ENCODE data around the gene RPP14.

DNA sequence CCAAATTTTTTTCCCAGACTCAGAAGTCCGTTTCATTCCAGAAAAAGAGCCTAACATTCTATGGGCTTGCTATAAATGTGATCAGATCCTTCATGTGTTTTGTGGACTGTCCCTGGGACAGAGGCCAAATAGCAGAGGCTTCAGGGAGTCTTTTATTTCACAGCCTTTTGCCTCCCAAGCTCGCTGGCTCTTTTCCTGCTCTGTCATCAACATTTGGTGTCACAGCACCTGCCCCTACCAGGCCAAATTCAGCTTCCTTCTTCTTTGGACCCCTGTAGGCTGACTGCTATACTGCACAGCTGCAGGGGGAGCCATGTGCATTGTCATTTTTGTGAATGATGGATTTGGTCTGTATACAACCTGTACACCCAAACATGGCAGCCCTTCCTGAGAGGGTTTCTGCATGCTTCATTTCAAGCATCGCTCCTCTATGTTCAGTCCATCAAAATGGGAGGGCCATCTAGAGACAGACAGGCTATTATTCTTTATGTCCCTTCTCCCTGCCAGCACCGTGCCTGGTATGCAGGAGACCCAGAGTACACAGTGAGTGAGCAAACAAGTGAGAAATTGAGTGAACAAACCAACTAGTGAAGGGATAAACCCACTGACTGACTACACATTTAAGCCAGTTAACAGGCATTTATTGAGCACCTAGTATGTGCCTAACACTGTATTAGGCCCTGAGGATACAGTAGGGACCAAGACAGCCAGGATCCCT, 17.9 kb upstream of the RPP14 start:
- no peak for TF ChIP-seq POLR2A (IDR thresholded peaks at IDR 0.05; ENCODE audit: extremely low read depth, insufficient read length)
- TF ChIP-seq, protein P1, sequence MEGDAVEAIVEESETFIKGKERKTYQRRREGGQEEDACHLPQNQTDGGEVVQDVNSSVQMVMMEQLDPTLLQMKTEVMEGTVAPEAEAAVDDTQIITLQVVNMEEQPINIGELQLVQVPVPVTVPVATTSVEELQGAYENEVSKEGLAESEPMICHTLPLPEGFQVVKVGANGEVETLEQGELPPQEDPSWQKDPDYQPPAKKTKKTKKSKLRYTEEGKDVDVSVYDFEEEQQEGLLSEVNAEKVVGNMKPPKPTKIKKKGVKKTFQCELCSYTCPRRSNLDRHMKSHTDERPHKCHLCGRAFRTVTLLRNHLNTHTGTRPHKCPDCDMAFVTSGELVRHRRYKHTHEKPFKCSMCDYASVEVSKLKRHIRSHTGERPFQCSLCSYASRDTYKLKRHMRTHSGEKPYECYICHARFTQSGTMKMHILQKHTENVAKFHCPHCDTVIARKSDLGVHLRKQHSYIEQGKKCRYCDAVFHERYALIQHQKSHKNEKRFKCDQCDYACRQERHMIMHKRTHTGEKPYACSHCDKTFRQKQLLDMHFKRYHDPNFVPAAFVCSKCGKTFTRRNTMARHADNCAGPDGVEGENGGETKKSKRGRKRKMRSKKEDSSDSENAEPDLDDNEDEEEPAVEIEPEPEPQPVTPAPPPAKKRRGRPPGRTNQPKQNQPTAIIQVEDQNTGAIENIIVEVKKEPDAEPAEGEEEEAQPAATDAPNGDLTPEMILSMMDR (IDR thresholded peaks at IDR 0.05; ENCODE audit: low read depth, low read length) = peak; percentile 18
- TF ChIP-seq, protein P2, sequence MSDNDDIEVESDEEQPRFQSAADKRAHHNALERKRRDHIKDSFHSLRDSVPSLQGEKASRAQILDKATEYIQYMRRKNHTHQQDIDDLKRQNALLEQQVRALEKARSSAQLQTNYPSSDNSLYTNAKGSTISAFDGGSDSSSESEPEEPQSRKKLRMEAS (IDR thresholded peaks at IDR 0.05; ENCODE audit: low read depth, low read length) = no peak

All from NB4 (cell line).